Measurements from ENCODE around the gene LPP. TPM values are rescaled to one million over a fixed set of nuclear protein-coding genes. Genes with fewer than 3 reads are reported as not detected.

LPP gene
- total and polyA plus RNA-seq, 2 of the 13 experiments (the other 11 are each of a cell fraction or from before 2014, with no cell fraction given) = 19.2 to 29.9 TPM

DNA sequence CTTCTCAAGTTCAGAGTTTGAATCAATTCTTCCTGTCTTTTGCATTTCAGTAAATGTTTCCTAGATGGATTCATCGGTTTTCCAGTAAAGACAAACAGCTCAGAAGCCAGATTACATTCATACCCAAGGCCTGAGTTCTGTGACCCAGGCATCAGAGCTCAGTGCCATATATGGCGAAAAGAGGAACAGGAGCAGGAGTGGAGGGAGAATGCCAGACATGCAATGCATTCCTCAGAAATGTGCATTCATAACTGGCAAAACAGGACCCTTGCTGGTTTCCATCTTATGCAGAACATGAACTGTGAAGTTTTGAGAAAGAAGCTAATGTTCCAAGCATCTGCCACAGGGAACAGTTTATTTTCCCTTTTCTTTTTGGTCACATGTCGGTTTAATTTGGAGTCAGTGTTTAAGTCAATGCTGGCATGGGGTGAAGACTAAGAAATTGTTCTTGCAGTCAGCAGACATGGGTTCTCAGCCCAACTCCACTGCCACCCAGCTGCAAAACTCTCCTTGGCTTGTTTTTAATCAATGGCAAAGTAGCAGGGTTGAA is 116.5 kb downstream of the LPP start (continued):
- TF ChIP-seq GATAD2A (CRISPR knock-in tag; IDR thresholded peaks at IDR 0.05) (peak; percentile 73), AHDC1 (CRISPR knock-in tag; IDR thresholded peaks at IDR 0.05; ENCODE audit: borderline replicate concordance) (peak; percentile 80; the same call in 1 of the 2 replicates), KLF11 (CRISPR knock-in tag; IDR thresholded peaks at IDR 0.05) (0 out of 2 replicates have a peak, but pooled peaks have one; percentile 22), ZGPAT (CRISPR knock-in tag; IDR thresholded peaks at IDR 0.05) (peak; percentile 70), SKIL (CRISPR knock-in tag; IDR thresholded peaks at IDR 0.05; ENCODE audit: borderline replicate concordance) (peak; percentile 87), RXRB (CRISPR knock-in tag; IDR thresholded peaks at IDR 0.05; ENCODE audit: borderline replicate concordance) (peak; percentile 94), ZBTB33 (CRISPR knock-in tag; IDR thresholded peaks at IDR 0.05) (0 out of 2 replicates have a peak, but pooled peaks have one; percentile 10), TBL1XR1 (IDR thresholded peaks at IDR 0.05; ENCODE audit: borderline replicate concordance, low read length, partially characterized antibody) (peak; percentile 99), PREB (CRISPR knock-in tag; IDR thresholded peaks at IDR 0.05) (no peak), HNF1B (CRISPR knock-in tag; IDR thresholded peaks at IDR 0.05) (0 out of 2 replicates have a peak, but pooled peaks have one; percentile 41), MIER3 (CRISPR knock-in tag; IDR thresholded peaks at IDR 0.05; ENCODE audit: borderline replicate concordance) (peak; percentile 41; the same call in 1 of the 2 replicates)
- TF ChIP-seq, protein P1, sequence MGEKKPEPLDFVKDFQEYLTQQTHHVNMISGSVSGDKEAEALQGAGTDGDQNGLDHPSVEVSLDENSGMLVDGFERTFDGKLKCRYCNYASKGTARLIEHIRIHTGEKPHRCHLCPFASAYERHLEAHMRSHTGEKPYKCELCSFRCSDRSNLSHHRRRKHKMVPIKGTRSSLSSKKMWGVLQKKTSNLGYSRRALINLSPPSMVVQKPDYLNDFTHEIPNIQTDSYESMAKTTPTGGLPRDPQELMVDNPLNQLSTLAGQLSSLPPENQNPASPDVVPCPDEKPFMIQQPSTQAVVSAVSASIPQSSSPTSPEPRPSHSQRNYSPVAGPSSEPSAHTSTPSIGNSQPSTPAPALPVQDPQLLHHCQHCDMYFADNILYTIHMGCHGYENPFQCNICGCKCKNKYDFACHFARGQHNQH (CRISPR knock-in tag; IDR thresholded peaks at IDR 0.05) = peak; percentile 43; the same call in 1 of the 2 replicates
